Smooth muscle cell of the brain vasculature (primary cell): ENCODE results near the gene SORL1-AS1.
"Not testable (repeated sequence)": the region's sequence is repeated elsewhere in the genome, so short reads cannot be mapped to it uniquely, and the experiment has no call there.

Experiments
- DNase-seq: peaks from one replicate; pipeline ENCODE4 v3.0.0-alpha.2; 2012; ENCODE audit warnings: low read depth, low spot score

Gene SORL1-AS1

GRCh38 chr11:121427400-121427744 lies 25.4 kb downstream of the SORL1-AS1 start:
- DNase-seq = no peak

GRCh38 chr11:121426476-121427399 lies 26.0 kb downstream of the SORL1-AS1 start:
- DNase-seq = no peak

- no peak for DNase-seq
Observed at GRCh38 chr11:121425828-121426227, 26.9 kb downstream of the SORL1-AS1 start.

GRCh38 chr11:121422675-121423074 lies 30.1 kb downstream of the SORL1-AS1 start:
- no peak for DNase-seq

GRCh38 chr11:121421149-121421901 lies 31.4 kb downstream of the SORL1-AS1 start:
- DNase-seq = no peak

GRCh38 chr11:121420398-121420797 lies 32.4 kb downstream of the SORL1-AS1 start:
- DNase-seq = no peak

GRCh38 chr11:121419836-121420235 lies 32.9 kb downstream of the SORL1-AS1 start:
- no peak for DNase-seq

GRCh38 chr11:121418625-121419114 lies 34.1 kb downstream of the SORL1-AS1 start:
- DNase-seq = no peak

GRCh38 chr11:121417607-121418006 lies 35.2 kb downstream of the SORL1-AS1 start:
- no peak for DNase-seq

GRCh38 chr11:121417055-121417551 lies 35.7 kb downstream of the SORL1-AS1 start:
- DNase-seq = peak; percentile 84

GRCh38 chr11:121415856-121416255 lies 36.9 kb downstream of the SORL1-AS1 start:
- no peak for DNase-seq

- no peak for DNase-seq
Observed at GRCh38 chr11:121414141-121414913, 38.4 kb downstream of the SORL1-AS1 start.

GRCh38 chr11:121412711-121413415 lies 39.9 kb downstream of the SORL1-AS1 start:
- no peak for DNase-seq

- no peak for DNase-seq
Observed at GRCh38 chr11:121412000-121412587, 40.7 kb downstream of the SORL1-AS1 start.

GRCh38 chr11:121411330-121411729 lies 41.4 kb downstream of the SORL1-AS1 start:
- DNase-seq = not testable (repeated sequence)

GRCh38 chr11:121410041-121410440 lies 42.7 kb downstream of the SORL1-AS1 start:
- not testable (repeated sequence) for DNase-seq

- no peak for DNase-seq
Observed at GRCh38 chr11:121408830-121409229, 43.9 kb downstream of the SORL1-AS1 start.

GRCh38 chr11:121406291-121406690 lies 46.5 kb downstream of the SORL1-AS1 start:
- DNase-seq = no peak

GRCh38 chr11:121405646-121406045 lies 47.1 kb downstream of the SORL1-AS1 start:
- no peak for DNase-seq

- DNase-seq = no peak
Observed at GRCh38 chr11:121394785-121395184, 58.0 kb downstream of the SORL1-AS1 start.

GRCh38 chr11:121393855-121394254 lies 58.9 kb downstream of the SORL1-AS1 start:
- no peak for DNase-seq
